ENCODE results near the gene SUSD5.

- TF ChIP-seq POLR2A (IDR thresholded peaks at IDR 0.05) (no peak), CTCF (IDR thresholded peaks at IDR 0.05 in 8 of 11, conservative IDR thresholded peaks at IDR 0.05 in 3 of 11) (no peak), POLR2AphosphoS5 (IDR thresholded peaks at IDR 0.05) (no peak)
Observed at GRCh38 chr3:33167716-33168336, 50.8 kb downstream of the SUSD5 start.
